CD4-positive, alpha-beta T cell treated with Interleukin-17A for 1 hour (primary cell): ENCODE results near the gene TWIST2.

Experiments
- DNase-seq: peaks from one replicate; pipeline ENCODE4 v3.0.0-alpha.2; 2020

The TWIST2 gene

DNA sequence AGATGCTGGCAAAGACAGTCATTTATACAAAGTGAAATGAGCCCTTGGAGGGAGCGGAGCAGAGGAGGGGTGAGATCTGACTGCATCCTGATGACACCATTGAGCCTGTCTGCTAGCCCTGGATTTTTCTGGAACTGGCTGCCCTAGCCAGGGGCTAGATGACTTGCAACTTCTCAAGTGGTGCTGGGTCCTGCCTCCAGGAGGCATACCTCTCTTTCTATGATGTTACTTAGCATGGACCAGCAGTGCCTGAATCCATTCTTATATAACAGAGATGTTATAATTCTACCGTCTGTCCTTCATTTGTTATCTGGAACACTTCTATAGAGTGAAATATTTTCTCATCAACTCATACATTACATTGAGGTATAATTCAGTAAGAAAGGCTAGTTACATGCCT is 8.5 kb upstream of the TWIST2 start:
- DNase-seq, result no peak

DNA sequence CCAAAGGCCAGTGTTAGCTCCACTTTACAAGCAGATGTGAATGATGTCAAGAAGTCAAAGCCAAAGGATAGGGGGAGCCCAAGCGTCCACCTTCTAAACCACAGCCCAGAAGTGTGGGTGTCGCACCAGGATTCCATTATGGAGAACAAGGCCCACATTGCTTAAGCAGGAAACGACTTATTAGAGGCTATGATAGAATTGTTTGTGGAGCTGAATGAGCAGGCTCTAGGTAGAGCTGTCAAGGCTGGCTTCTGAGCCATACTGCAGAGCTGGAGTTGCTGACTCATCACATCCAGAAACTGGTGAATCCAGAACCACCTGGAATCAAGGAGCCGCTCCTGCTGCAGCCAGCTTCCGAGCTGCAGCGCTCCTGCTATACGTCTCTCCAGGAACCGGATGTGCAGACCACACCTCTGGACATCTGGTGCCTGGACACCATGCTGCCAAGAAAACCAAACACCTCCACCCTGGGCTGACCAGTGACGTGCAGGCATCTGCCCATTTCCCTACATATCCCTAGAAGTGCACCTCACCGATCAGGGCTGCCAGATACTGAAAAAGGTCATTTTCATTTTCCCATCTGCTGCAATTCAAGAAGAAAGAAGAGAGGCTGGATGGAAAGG is 6.2 kb upstream of the TWIST2 start:
- DNase-seq, result no peak

GRCh38 chr2:238843476-238843875 is 4.4 kb upstream of the TWIST2 start:
- DNase-seq, result no peak

DNA sequence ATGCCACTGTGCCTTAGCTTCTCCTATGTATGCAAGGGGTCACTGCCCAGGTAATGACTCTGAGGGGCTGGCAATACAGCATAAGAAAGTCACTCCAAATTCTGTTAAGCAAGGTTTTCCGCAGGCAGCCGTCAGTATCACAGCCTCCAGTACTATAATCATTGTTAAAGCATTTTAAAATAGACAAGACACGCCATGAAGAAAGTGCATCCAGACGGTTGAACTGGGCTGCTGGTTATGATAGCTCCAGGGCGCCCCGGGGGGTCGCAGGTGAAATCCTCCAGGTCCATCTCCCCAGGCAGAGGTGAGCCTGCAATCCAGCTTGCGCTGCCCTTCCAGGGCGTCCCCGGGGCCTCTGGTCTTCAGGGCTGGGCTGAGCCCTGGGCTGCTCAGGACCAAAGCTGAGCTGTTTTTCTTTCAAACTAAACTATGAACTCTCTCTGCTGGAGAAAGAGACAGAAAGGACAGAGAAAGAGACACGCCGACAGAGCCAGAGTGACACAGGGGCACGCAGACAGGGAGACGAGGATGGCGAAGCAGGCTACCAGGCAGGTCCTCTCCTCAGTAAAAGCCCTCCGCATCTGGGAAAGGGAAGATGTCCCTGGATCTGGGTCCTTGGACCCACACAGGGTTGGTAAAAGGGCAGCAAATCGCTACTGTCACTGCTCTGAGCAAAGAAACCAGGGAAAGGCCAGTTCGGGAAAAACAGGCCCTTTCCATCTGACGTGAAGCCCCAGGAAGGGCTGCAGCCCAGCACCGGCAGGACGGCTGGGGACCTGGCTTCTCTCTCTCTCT is 2.1 kb upstream of the TWIST2 start:
- no peak for DNase-seq

DNA sequence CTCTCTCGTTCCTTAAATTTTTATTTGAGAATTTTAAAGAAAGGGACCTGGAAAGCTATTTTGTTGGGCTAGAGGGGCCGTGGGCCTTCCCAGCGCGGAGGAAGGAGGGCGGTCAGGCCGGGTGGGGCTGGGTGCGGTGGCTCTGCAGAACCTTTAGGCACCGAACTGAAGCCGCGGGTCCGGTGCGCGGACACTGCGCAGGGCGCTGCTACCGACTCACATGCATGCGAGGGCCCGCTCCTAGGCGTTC is 1.6 kb upstream of the TWIST2 start:
- no peak for DNase-seq

DNA sequence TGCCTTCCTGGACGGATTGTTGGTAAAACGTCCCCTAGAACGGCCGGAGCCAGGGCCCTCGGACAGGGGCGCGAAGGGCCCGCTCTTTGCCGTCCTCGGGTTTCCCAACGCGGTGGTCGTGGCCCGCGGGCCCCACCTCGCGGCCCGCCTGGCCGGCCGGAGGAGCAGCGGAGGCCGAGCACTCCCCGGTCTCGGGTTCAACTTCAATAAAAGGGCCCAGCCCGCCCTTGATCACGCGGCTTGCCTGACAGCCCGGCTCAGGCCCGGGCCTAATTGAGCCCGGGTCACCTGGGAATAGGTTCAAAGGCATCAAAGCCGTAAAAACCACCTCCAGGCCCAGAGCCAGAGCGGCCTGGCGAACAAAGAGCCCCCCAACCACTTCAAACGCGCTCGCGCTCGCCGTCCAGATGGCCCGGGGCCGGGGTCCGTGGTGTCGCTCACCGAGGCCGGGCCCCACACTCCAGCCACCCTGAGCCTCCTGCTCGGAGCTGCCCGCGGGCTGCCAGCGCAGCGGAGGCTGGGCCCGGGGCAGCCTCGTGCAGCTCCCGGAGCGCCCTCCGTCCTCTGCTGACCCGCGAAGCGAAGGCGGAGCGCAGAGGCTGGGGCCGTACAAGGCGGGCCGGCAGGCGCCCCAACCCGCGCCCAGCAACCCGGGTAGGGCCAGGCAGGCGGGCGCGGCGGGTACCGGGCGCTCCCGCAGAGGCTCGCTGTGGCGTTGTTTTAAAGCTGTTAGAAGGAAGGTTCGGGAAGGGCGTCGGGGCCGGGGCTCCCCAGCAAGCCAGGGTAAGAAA is 1.1 kb upstream of the TWIST2 start:
- DNase-seq, result no peak

GRCh38 chr2:238847419-238847801 is 475 bp upstream of the TWIST2 start:
- no peak for DNase-seq

GRCh38 chr2:238848691-238848975 is 748 bp downstream of the TWIST2 start:
- DNase-seq, result no peak

DNA sequence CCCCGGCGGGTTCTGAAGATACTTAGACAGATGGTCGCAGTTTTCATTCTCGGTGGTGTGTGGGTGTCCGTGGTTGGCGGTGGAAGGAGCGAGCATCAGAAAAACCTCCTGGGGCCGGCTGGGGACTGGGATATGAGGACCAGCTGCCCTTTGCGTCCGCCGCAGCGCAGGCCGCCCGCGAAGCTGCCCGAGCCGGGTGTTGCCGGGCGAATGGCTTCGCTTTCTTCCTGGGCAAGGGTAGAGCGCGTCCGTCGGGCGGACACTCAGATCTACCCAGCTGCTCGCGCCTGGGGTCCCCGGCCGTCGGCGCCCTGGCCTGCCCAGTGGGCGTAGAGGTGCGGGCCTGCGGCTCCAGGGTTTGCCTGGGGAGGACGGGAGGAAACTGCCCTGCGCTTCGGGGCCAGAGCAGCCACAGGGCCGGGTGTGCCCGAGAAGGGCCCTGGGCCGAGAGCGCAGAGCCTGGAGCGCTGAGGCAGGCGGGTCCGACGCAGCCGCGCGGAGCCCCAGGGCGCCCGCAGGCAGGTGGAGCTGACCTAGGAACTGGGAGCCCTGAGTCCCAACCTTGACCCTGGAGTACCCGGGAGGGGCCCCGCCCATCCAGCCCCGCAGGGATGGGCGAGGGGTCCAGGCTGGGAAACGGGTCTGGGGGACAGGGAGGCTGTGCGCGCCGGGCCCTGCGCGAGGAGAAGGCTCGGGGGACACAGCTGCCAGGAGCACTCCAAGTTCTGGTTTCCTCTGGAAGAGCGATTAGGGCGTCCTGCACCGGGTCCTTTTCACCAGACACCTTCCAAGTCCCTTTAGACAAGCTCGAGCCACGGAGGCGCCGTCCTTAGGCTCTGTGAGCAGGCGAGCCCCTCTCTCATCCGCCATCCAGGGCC is 1.3 kb downstream of the TWIST2 start:
- no peak for DNase-seq

DNA sequence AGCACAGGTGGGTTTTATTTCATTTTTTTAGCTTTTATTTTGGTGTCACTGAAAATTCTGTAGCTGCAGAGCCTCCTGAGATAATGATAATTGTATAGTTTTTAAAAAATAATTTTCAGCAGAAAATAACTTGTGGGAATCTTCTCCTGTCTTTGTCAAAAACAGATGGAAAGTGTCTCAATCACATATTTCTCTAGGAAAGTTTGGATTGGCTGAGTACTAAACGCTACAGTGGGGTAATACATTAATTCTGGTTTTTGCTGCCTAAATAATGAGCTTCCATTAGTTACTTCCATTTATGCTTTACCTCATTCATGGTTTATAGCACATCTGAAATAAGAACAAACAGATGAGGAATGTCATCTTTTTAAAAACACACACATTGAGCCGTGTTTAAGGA is 2.2 kb downstream of the TWIST2 start:
- no peak for DNase-seq

DNA sequence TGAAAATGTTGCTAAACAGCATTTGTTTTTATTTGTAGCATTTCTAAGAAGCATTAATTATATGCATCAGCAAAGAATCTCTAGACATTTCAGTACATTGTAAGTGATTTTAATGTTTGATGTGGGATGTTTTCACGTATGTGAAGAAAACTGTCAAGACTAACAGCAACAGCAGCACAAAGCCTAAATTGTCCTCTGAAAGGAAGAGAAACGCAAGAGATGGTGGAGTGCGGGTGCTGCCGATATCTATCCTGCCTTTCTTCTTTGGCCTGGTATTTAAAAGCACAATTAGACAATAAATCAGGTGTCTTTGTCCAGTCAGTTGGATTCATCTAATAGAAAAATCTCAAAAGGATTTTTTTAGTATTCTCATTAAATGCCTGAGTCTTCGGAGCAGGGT is 3.1 kb downstream of the TWIST2 start:
- no peak for DNase-seq

DNA sequence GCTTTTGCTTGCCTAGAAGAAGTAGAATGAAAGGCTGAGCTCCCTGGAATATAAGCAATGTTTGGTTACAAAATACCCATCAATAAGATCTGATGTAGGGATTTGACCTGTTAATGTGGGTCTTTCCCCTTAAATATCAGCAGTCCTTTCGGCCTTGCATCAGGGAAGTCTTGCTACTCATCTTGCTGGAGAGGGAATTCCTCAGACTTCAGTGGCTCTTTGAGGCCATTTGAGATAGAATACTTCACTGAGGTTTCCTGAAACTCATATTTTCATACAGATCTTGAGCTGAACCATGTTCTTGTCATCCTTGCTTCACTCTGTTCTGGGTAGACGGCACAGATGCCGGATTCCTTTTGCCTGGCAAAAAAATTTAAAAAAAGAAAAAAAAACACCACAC is 3.9 kb downstream of the TWIST2 start:
- DNase-seq, result no peak

GRCh38 chr2:238852206-238852869 is 4.5 kb downstream of the TWIST2 start:
- no peak for DNase-seq

- DNase-seq, result no peak
These were observed 5.3 kb downstream of the TWIST2 start for GRCh38 chr2:238853218-238853617.

DNA sequence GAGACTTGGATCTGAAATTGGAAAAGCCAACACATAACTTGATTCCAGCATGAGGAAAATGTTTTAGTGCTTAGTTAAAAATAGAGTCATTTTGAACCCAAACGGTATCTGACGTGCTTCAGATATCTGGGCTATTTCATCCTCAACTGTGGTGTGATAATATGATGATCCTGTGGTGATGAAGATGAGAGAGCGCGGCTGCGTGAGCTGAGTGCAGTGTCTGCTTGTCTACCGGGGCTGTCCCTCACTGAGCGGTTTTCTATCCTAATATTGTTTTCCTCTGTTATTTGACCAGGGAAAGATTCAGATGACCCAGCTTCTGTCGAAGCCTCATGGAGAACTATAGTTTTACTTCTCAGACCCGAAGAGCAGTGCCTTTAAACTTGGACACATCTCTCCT is 5.8 kb downstream of the TWIST2 start:
- DNase-seq, result no peak

DNA sequence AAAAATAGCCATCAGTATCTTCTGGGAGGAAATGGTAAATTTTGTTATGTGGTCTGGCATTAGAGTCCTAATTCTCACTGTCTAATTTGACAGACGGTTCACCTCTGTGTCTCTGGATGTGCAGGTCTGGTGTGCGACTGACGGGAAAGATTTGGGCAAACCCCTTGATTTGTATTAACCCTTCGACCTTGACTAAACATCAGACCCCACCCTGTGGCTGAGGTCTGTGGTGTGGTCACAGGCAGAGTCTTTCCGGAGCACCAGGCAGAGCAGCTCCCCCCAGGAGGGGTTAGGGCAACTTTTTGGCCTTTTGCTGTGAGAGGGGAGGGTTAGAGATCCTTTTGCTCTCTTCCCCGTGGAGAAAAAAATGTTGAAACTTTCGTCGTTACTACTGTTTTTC is 6.4 kb downstream of the TWIST2 start:
- no peak for DNase-seq

GRCh38 chr2:238854699-238855229 is 6.9 kb downstream of the TWIST2 start:
- DNase-seq, result no peak

DNA sequence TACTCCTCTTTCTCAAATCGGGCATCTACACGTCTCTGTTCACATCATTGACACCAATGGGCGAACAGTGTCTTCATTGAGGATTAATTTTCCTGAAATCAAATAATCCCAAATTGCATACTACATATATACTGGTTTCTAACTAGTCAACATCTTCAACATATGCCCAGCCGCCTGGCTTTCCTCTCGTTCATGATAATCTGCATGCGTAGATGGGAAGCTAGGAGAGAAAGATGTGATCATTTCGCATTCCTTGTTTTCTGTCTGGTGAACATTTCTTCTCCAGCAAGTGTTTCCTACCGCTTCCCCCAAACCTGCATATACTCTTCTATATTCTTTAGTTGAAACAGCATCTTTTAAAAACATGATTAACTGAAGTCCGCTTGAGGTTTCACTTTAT is 7.4 kb downstream of the TWIST2 start:
- DNase-seq, result no peak

- DNase-seq, result no peak
These were observed 8.2 kb downstream of the TWIST2 start for GRCh38 chr2:238855891-238856580.

DNA sequence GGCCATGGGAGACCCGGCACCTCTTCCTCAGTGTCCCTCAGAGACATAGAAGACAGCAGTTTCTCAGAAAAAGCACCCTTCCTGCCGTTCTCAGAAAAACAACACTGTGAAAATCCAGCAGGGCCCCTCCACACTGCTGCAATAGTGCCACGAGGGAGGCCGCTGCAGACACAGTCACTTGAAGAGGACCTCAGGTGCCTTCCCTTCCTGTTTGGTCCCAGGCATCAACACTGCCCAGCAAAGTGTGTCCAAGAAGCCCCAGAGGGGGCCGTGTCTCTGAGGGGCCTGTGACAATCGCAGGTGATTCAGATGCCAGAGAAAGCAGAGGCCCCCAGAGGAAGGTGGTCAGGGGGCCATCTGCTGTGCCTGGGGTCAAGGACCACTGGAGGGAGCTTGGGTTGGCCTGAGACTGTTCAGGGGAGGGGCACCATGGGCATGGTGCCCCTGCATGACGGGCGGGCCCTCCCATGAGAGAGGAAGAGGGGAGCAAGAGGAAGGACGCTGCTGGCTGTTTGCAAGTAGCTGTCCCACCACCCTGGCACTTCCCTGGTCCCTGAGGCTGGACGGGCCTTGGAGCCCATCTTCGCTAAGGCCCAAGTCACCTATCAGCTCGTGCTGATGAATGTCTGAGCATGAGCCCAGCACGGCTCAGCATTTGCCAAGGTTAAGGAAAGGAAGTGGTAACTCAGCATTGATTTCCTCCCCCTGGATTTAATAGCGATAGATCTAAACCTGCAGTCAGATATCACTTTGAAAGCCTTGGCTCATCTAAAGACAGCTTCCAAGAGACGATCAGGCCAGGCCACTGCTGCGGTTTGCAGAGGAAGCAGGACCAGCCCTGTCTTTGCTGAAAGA is 9.1 kb downstream of the TWIST2 start:
- DNase-seq, result no peak

DNA sequence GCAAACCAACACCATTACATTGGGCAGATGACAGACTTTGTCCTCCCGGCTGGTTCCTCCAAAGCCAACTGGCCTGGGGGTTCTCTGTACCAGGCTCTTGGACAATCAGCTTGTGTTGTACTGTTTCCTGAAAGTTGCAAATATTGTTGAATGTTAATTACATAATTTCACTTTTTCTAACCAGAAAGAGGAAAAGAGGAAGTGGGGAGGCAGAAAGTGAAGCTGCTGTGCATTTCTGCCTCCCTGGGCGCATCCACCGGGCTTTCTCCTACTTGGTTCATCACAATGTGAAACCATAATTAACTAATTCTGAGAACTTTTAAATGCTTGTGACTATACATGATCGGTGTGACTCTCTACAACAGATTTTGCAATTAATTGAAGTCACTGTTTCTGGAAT is 10.1 kb downstream of the TWIST2 start:
- DNase-seq, result no peak
